Neural cell (in vitro differentiated cells): ENCODE data around the gene RMC1. TPM values are rescaled to one million over a fixed set of nuclear protein-coding genes. Genes with fewer than 3 reads are reported as not detected.

Experiments used
- H2AFZ ChIP-seq: fragments of 200-600, 300-800 bp; sonication (generic), shearing (Covaris generic); 2 replicates; pipeline ENCODE4 v1.6.0; 2014; ENCODE audit warnings: low read depth, mild to moderate bottlenecking, antibody characterized with exemption, low read length, moderate library complexity
- H3F3A ChIP-seq: fragments of 200-600 bp; shearing (Covaris generic); 2 replicates; pipeline ENCODE4 v1.6.1; 2016; ENCODE audit warnings: mild to moderate bottlenecking, moderate library complexity, mixed read lengths, antibody characterized with exemption, low read length; ENCODE audit not compliant: insufficient read depth, poor library complexity, severe bottlenecking
- H3K27ac ChIP-seq: fragments of 200-600, 300-800 bp; sonication (generic), shearing (Covaris generic); 2 replicates; pipeline ENCODE4 v1.5.1; 2014; ENCODE audit warnings: mild to moderate bottlenecking, low read length, moderate library complexity
- H3K27me3 ChIP-seq: fragments of 300-800, 200-600 bp; sonication (generic), shearing (Covaris generic); 2 replicates; pipeline ENCODE4 v1.6.0; 2014; ENCODE audit warnings: mild to moderate bottlenecking, low read depth, low read length, moderate library complexity; ENCODE audit not compliant: insufficient read depth
- H3K36me3 ChIP-seq: fragments of 300-800, 200-600 bp; sonication (generic), shearing (Covaris generic); 2 replicates; pipeline ENCODE4 v1.5.1; 2014; ENCODE audit warnings: mild to moderate bottlenecking, antibody characterized with exemption, low read length, moderate library complexity; ENCODE audit not compliant: insufficient read depth
- H3K4me2 ChIP-seq: fragments of 300-800, 200-600 bp; sonication (generic), shearing (Covaris generic); 2 replicates; pipeline ENCODE4 v1.6.0; 2014; ENCODE audit warnings: mild to moderate bottlenecking, low read length
- H3K4me3 ChIP-seq: fragments of 300-800, 200-600 bp; sonication (generic), shearing (Covaris generic); 2 replicates; pipeline ENCODE4 v1.5.1; 2014; ENCODE audit warnings: mild to moderate bottlenecking, low read length, moderate library complexity
- H3K79me2 ChIP-seq: fragments of 200-600 bp; shearing (Covaris generic); replicated peaks from 2 replicates; pipeline ENCODE4 v1.6.0; 2014; ENCODE audit warnings: mild to moderate bottlenecking, low read length, moderate library complexity; ENCODE audit not compliant: insufficient read depth
- H3K9ac ChIP-seq: fragments of 300-800, 200-600 bp; sonication (generic), shearing (Covaris generic); 2 replicates; pipeline ENCODE4 v1.6.1; 2016; ENCODE audit warnings: mild to moderate bottlenecking, low read length, mixed read lengths
- H3K9me2 ChIP-seq: fragments of 200-600 bp; shearing (Covaris generic); 2 replicates; pipeline ENCODE4 v1.6.1; 2016; ENCODE audit warnings: mild to moderate bottlenecking, low read length, mixed read lengths; ENCODE audit not compliant: insufficient read depth
- H3K9me3 ChIP-seq: fragments of 200-600, 300-800 bp; sonication (generic), shearing (Covaris generic); 2 replicates; pipeline ENCODE4 v1.6.1; 2016; ENCODE audit warnings: mild to moderate bottlenecking, mixed run types, low read length, moderate library complexity, mixed read lengths
- H4K20me1 ChIP-seq: fragments of 200-600 bp; shearing (Covaris generic); 2 replicates; pipeline ENCODE4 v1.6.1; 2016; ENCODE audit warnings: mild to moderate bottlenecking, mixed run types; ENCODE audit not compliant: insufficient read depth
- CTCF ChIP-seq: fragments of 450-650 bp; IDR thresholded peaks from 2 replicates; pipeline ENCODE4 v1.5.1; 2014; ENCODE audit warnings: antibody characterized with exemption, mild to moderate bottlenecking, moderate library complexity; ENCODE audit not compliant: poor library complexity, severe bottlenecking
- EP300 ChIP-seq: fragments of 450-650 bp; conservative IDR thresholded peaks from 2 replicates; pipeline ENCODE4 v1.6.1; 2014; ENCODE audit warnings: antibody characterized with exemption, mild to moderate bottlenecking, moderate library complexity; ENCODE audit not compliant: poor library complexity, severe bottlenecking
- EZH2 ChIP-seq: fragments of 200-600, 300-800 bp; shearing (Covaris generic), sonication (generic); IDR thresholded peaks from 2 replicates; pipeline ENCODE4 v1.6.1; 2014; ENCODE audit warnings: antibody characterized with exemption, low read length, borderline replicate concordance, mild to moderate bottlenecking; ENCODE audit not compliant: insufficient read depth, poor library complexity, severe bottlenecking
- MXI1 ChIP-seq: fragments of 450-650 bp; conservative IDR thresholded peaks from 2 replicates; pipeline ENCODE4 v1.6.1; 2014; ENCODE audit warnings: antibody characterized with exemption, mild to moderate bottlenecking; ENCODE audit not compliant: poor library complexity, severe bottlenecking
- POLR2AphosphoS5 ChIP-seq: IDR thresholded peaks from 2 replicates; pipeline ENCODE4 v1.6.1; 2012
- RAD21 ChIP-seq: fragments of 450-650 bp; conservative IDR thresholded peaks from 2 replicates; pipeline ENCODE4 v1.6.1; 2014; ENCODE audit warnings: antibody characterized with exemption, mild to moderate bottlenecking, moderate library complexity
- REST ChIP-seq: IDR thresholded peaks from 2 replicates; pipeline ENCODE4 v1.6.1; 2012; ENCODE audit warnings: borderline replicate concordance
- SMC3 ChIP-seq: fragments of 450-650 bp; conservative IDR thresholded peaks from 2 replicates; pipeline ENCODE4 v1.6.1; 2014; ENCODE audit warnings: antibody characterized with exemption, mild to moderate bottlenecking, moderate library complexity; ENCODE audit not compliant: poor library complexity
- TAF1 ChIP-seq: IDR thresholded peaks from 2 replicates; pipeline ENCODE4 v1.6.1; 2012; ENCODE audit warnings: low read depth
- polyA plus RNA-seq: library from polyadenylated mRNA; depleted of rRNA; stranded (reverse); fragments of >200 nt; gene quantifications from 2 replicates; pipeline ENCODE4 v1.2.3, GENCODE V29; 2014

RMC1 gene
- polyA plus RNA-seq, 1 donor from 2014 or later: 42.2 TPM

- H3F3A ChIP-seq: no peaks in the 10 kb centered on the region
- no peaks in the 10 kb centered on the region for H3K9me3 ChIP-seq
- H3K9me2 ChIP-seq: no peaks in the 10 kb centered on the region
- TF ChIP-seq CTCF (peak; percentile 88), REST (no peak), SMC3 (peak; percentile 85), EZH2 (no peak), MXI1 (no peak), RAD21 (peak; percentile 74), POLR2AphosphoS5 (no peak)
- no peak overlapping the region for H3K9ac ChIP-seq
- H3K27ac ChIP-seq: no peak overlapping the region
- H3K27me3 ChIP-seq: no peaks in the 10 kb centered on the region
- no peak overlapping the region for H3K4me2 ChIP-seq
- no peak overlapping the region for H2AFZ ChIP-seq
- no peaks in the 10 kb centered on the region for H4K20me1 ChIP-seq
- peaks cover 3% of the 10 kb centered on the region for H3K36me3 ChIP-seq
- H3K4me3 ChIP-seq: no peak overlapping the region
- no peaks in the 10 kb centered on the region for H3K79me2 ChIP-seq
These were observed 12.7 kb downstream of the RMC1 start for GRCh38 chr18:23515911-23516546.

- Histone ChIP-seq H3F3A (no peaks in the 10 kb centered on the region), H3K4me3 (no peak overlapping the region), H3K27ac (no peak overlapping the region)
These were observed 16.4 kb downstream of the RMC1 start for GRCh38 chr18:23519734-23520133.

More at GRCh38 chr18:23519734-23520133, 16.4 kb downstream of the RMC1 start:
- H2AFZ ChIP-seq: no peak overlapping the region
- H4K20me1 ChIP-seq: no peaks in the 10 kb centered on the region
- no peak overlapping the region for H3K4me2 ChIP-seq
- no peaks in the 10 kb centered on the region for H3K9me2 ChIP-seq
- peaks cover 3% of the 10 kb centered on the region for H3K36me3 ChIP-seq
- H3K9ac ChIP-seq: no peak overlapping the region
- H3K9me3 ChIP-seq: no peaks in the 10 kb centered on the region
- H3K27me3 ChIP-seq: no peaks in the 10 kb centered on the region
- TF ChIP-seq SMC3: no peak
- no peak for TF ChIP-seq MXI1
- no peak for TF ChIP-seq RAD21
- TF ChIP-seq POLR2AphosphoS5: no peak
- TF ChIP-seq EZH2: no peak
- no peak for TF ChIP-seq CTCF
- no peak for TF ChIP-seq REST
- no peak for TF ChIP-seq EP300
- no peak for TF ChIP-seq TAF1
- H3K79me2 ChIP-seq: no peaks in the 10 kb centered on the region
